Ishikawa (cell line): Measurements from ENCODE around the gene KLKB1.

Source experiments
- CEBPB ChIP-seq: IDR thresholded peaks from 2 replicates; pipeline ENCODE4 v1.6.1; 2012
- CREB1 ChIP-seq: IDR thresholded peaks from 2 replicates; pipeline ENCODE4 v1.6.1; 2012; ENCODE audit warnings: low read depth
- EGR1 ChIP-seq: IDR thresholded peaks from 2 replicates; pipeline ENCODE4 v1.6.1; 2012
- EP300 ChIP-seq: IDR thresholded peaks from 2 replicates; pipeline ENCODE4 v1.6.1; 2012; ENCODE audit warnings: borderline replicate concordance
- FOXM1 ChIP-seq: IDR thresholded peaks from 2 replicates; pipeline ENCODE4 v1.6.1; 2012; ENCODE audit warnings: low read depth, borderline replicate concordance
- NFIC ChIP-seq: IDR thresholded peaks from 2 replicates; pipeline ENCODE4 v1.6.1; 2012
- RAD21 ChIP-seq: IDR thresholded peaks from 2 replicates; pipeline ENCODE4 v1.6.1; 2012; ENCODE audit warnings: low read depth
- TAF1 ChIP-seq: IDR thresholded peaks from 2 replicates; pipeline ENCODE4 v1.6.1; 2012; ENCODE audit warnings: low read depth, mild to moderate bottlenecking
- TCF12 ChIP-seq: IDR thresholded peaks from 2 replicates; pipeline ENCODE4 v1.6.1; 2012; ENCODE audit warnings: low read depth
- TEAD4 ChIP-seq: IDR thresholded peaks from 2 replicates; pipeline ENCODE4 v1.6.1; 2012
- YY1 ChIP-seq: IDR thresholded peaks from 2 replicates; pipeline ENCODE4 v1.6.1; 2012; ENCODE audit warnings: low read depth
- ZBTB7A ChIP-seq: IDR thresholded peaks from 2 replicates; pipeline ENCODE4 v1.6.1; 2012; ENCODE audit warnings: low read depth
- TF ChIP-seq, protein P1 (sequence below): IDR thresholded peaks from 2 replicates; pipeline ENCODE4 v1.6.1; 2012
- TF ChIP-seq, protein P2 (sequence below): IDR thresholded peaks from 2 replicates; pipeline ENCODE4 v1.6.1; 2012
- TF ChIP-seq, protein P3 (sequence below): IDR thresholded peaks from 2 replicates; pipeline ENCODE4 v1.6.1; 2012; ENCODE audit warnings: low read depth, mild to moderate bottlenecking

KLKB1 gene

DNA sequence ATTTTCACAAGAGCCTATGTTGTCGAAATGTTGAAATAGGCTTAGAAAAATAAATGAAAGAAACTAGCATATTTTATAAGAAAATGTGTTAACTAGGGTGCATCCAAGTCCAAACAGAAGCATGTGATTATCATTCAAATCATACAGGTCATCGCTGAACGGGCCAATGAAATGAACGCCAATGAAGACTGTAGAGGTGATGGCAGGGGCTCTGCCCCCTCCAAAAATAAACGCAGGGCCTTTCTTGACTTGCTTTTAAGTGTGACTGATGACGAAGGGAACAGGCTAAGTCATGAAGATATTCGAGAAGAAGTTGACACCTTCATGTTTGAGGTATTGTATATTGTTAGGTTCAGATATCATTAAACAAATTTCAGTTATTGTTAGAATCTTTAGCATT lies 26.3 kb upstream of the KLKB1 start:
- TF ChIP-seq EGR1 = no peak
- TF ChIP-seq, protein P1, sequence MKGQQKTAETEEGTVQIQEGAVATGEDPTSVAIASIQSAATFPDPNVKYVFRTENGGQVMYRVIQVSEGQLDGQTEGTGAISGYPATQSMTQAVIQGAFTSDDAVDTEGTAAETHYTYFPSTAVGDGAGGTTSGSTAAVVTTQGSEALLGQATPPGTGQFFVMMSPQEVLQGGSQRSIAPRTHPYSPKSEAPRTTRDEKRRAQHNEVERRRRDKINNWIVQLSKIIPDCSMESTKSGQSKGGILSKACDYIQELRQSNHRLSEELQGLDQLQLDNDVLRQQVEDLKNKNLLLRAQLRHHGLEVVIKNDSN = no peak

DNA sequence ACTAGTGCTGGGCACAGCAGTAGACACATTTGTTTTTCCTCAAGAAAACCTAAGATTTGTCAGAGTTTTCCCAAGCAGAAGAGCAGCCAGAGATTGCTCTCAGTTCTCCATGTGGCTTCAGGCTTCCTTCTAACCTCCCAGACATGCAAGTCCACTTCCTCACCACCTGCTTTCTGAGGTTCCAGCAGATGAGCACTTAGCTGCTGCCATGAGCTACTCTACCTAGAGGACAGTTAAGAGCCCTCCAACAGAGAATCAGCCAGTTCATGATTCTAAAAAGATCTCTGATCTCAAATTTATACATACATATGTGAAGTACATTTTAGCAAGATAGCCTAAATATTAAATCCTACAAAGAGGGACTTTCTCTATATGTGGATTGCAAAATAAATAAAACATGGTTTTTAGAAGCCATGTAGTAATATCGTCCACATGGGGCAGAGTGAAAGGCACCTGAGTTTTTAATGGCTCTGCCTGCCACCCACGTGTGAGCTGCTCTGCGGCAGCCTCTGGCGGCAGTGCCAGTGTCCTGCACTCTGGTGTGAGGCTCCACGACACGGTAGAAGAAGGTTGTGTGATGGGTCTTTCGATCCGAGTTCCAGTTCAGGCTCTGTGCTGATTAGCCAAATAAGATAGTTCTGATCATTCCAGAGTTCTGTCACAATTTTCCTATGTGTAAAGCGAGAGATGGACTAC lies 25.6 kb upstream of the KLKB1 start:
- TF ChIP-seq, protein P1 = no peak
- TF ChIP-seq TAF1 (no peak), ZBTB7A (no peak), EGR1 (no peak), CEBPB (no peak), NFIC (no peak), RAD21 (no peak), FOXM1 (no peak)
- TF ChIP-seq, protein P2, sequence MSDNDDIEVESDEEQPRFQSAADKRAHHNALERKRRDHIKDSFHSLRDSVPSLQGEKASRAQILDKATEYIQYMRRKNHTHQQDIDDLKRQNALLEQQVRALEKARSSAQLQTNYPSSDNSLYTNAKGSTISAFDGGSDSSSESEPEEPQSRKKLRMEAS = no peak
- TF ChIP-seq, protein P3, sequence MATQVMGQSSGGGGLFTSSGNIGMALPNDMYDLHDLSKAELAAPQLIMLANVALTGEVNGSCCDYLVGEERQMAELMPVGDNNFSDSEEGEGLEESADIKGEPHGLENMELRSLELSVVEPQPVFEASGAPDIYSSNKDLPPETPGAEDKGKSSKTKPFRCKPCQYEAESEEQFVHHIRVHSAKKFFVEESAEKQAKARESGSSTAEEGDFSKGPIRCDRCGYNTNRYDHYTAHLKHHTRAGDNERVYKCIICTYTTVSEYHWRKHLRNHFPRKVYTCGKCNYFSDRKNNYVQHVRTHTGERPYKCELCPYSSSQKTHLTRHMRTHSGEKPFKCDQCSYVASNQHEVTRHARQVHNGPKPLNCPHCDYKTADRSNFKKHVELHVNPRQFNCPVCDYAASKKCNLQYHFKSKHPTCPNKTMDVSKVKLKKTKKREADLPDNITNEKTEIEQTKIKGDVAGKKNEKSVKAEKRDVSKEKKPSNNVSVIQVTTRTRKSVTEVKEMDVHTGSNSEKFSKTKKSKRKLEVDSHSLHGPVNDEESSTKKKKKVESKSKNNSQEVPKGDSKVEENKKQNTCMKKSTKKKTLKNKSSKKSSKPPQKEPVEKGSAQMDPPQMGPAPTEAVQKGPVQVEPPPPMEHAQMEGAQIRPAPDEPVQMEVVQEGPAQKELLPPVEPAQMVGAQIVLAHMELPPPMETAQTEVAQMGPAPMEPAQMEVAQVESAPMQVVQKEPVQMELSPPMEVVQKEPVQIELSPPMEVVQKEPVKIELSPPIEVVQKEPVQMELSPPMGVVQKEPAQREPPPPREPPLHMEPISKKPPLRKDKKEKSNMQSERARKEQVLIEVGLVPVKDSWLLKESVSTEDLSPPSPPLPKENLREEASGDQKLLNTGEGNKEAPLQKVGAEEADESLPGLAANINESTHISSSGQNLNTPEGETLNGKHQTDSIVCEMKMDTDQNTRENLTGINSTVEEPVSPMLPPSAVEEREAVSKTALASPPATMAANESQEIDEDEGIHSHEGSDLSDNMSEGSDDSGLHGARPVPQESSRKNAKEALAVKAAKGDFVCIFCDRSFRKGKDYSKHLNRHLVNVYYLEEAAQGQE = no peak

DNA sequence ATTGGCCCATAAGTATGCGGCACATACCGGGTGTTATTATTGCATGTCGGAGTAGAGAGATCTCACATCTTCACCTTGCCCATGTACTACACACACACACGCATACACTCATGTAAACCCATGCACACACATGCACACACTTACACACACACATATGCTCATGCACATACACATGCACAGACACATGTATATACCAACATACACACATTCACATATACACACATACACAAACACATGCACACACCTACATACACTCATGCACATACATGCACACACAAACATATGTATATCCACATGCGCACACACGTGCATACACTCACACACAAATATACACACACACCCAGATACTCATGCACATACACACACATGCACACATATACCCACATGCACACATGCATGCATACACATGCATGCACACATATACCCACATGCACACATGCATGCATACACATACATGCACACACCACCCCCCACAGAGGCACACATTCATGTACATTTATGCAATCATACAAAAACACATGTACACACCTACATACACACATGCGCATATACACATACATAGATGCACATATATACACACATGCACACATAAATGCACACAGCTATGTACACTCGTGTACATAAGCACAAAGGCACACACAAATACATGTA lies 24.7 kb upstream of the KLKB1 start:
- TF ChIP-seq EP300 = no peak
- no peak for TF ChIP-seq CREB1
- no peak for TF ChIP-seq YY1
- TF ChIP-seq TCF12 = no peak
- no peak for TF ChIP-seq CEBPB
- TF ChIP-seq TAF1 = no peak
- TF ChIP-seq NFIC = no peak
- TF ChIP-seq, protein P1 = no peak
- TF ChIP-seq, protein P2 = no peak
- no peak for TF ChIP-seq FOXM1
- no peak for TF ChIP-seq TEAD4
- TF ChIP-seq EGR1 = no peak
- TF ChIP-seq, protein P3 = no peak
- TF ChIP-seq ZBTB7A = no peak
- no peak for TF ChIP-seq RAD21

DNA sequence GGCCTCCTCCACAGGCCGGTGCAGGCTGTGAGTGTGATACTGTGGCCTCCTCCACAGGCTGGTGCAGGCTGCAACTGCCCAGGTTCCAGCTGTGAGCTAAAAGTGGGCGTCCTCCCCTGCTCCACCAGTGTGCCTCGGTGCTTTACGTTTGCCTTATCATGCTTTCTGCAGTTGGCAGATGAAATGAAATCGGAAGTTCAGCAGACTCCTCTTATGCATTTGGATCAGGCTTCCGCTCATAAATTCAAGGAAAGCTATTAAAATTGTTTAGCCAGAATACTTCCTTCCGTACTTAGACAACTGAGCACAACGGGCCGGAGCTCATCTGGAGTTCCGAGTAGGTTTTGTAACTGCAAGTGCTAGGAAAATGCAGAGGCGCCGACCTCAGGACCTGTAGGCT lies 23.9 kb upstream of the KLKB1 start:
- TF ChIP-seq, protein P2 = no peak
- TF ChIP-seq TAF1 (no peak), RAD21 (no peak)

DNA sequence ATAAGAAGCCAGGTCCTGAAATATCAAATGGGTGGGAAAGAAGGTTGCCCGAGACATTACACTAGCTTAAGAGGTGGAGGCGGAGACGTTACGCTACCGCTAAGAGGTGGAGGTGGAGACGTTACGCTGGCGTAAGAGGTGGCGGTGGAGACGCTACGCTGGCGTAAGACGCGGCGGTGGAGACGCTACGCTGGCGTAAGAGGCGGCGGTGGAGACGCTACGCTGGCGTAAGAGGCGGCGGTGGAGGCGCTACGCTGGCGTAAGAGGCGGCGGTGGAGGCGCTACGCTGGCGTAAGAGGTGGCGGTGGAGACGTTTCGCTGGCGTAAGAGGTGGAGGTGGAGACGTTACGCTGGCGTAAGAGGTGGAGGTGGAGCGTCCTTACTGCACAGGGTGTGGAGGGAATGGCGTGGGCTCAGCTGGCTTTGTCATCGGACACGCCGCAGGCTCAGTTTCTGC lies 23.2 kb upstream of the KLKB1 start:
- TF ChIP-seq CEBPB (no peak), FOXM1 (no peak), NFIC (no peak), CREB1 (no peak)

DNA sequence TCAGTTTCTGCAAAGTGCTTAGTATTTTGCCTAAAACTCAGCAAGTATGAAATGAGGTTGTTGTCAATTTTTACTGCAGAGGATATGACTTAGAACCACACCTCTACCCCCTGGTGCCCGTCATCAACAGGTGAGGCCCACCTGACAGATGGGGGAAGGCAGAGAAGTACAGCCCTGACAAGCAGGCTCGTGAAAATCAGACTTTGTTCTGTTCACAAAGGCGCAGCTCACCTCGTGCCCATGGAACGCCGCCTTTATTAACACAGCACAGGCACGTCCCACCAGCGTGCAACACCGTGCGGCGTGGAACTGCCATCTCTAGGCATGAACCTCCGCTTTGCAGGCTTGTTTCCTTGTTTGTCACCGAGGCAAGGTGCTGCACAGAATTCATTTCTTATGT lies 22.6 kb upstream of the KLKB1 start:
- TF ChIP-seq EP300 = no peak

DNA sequence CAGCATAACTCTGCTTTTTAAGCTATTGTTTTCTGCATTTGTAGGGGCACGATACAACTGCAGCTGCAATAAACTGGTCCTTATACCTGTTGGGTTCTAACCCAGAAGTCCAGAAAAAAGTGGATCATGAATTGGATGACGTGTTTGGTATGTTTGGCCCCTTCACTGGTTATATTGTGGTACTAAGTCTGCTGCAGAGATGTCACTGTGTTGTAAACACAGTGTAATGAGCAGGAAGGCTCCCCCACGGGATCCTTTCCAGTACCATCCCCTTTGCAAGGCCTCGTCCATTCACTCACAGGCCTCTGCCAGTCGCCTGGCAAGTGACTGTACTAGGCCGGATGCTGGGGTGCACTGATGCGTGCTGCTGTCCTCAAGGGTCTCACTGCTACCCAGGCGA lies 22.2 kb upstream of the KLKB1 start:
- TF ChIP-seq, protein P3 = no peak
- TF ChIP-seq CREB1 = no peak
- TF ChIP-seq ZBTB7A = no peak
- TF ChIP-seq RAD21 = no peak
- no peak for TF ChIP-seq FOXM1
- no peak for TF ChIP-seq TCF12
- TF ChIP-seq CEBPB = no peak
- TF ChIP-seq, protein P1 = no peak
- no peak for TF ChIP-seq NFIC
- no peak for TF ChIP-seq TAF1
- TF ChIP-seq YY1 = no peak
